CD4-positive, alpha-beta T cell treated with Interleukin-17A for 4 hours (primary cell): ENCODE data around the gene SV2B.

Source experiments
- DNase-seq: peaks from one replicate; pipeline ENCODE4 v3.0.0-alpha.2; 2020; ENCODE audit warnings: mixed read lengths

Gene SV2B

GRCh38 chr15:91142106-91142744, 42.2 kb downstream of the SV2B start:
- no peak for DNase-seq

GRCh38 chr15:91142946-91143345, 42.9 kb downstream of the SV2B start:
- DNase-seq: no peak

- DNase-seq: no peak
These were observed 46.7 kb downstream of the SV2B start for GRCh38 chr15:91146728-91147127.

- no peak for DNase-seq
These were observed 48.2 kb downstream of the SV2B start for GRCh38 chr15:91148243-91148642.

- DNase-seq: no peak
These were observed 50.6 kb downstream of the SV2B start for GRCh38 chr15:91150502-91151160.

- DNase-seq: no peak
These were observed 51.9 kb downstream of the SV2B start for GRCh38 chr15:91151781-91152563.

GRCh38 chr15:91152896-91153581, 53.0 kb downstream of the SV2B start:
- no peak for DNase-seq

- DNase-seq: no peak
These were observed 53.9 kb downstream of the SV2B start for GRCh38 chr15:91153954-91154353.

GRCh38 chr15:91156175-91156726, 56.2 kb downstream of the SV2B start:
- DNase-seq: no peak

- DNase-seq: no peak
These were observed 58.6 kb downstream of the SV2B start for GRCh38 chr15:91158415-91159394.

GRCh38 chr15:91165850-91166249, 65.8 kb downstream of the SV2B start:
- no peak for DNase-seq

- no peak for DNase-seq
These were observed 68.4 kb downstream of the SV2B start for GRCh38 chr15:91168457-91168856.

GRCh38 chr15:91171334-91171733, 71.3 kb downstream of the SV2B start:
- no peak for DNase-seq

- no peak for DNase-seq
These were observed 82.0 kb downstream of the SV2B start for GRCh38 chr15:91182101-91182500.

- DNase-seq: no peak
These were observed 83.5 kb downstream of the SV2B start for GRCh38 chr15:91183596-91183995.

GRCh38 chr15:91184441-91184840, 84.4 kb downstream of the SV2B start:
- no peak for DNase-seq

- no peak for DNase-seq
These were observed 87.0 kb downstream of the SV2B start for GRCh38 chr15:91186904-91187656.

- DNase-seq: no peak
These were observed 92.2 kb downstream of the SV2B start for GRCh38 chr15:91192285-91192684.

GRCh38 chr15:91192690-91193377, 92.8 kb downstream of the SV2B start:
- DNase-seq: no peak

GRCh38 chr15:91193378-91193720, 93.3 kb downstream of the SV2B start:
- DNase-seq: no peak

GRCh38 chr15:91196127-91196526, 96.1 kb downstream of the SV2B start:
- no peak for DNase-seq
